IPS DF 6.9 (cell line): Measurements from ENCODE around the gene SMIM5.

Experiments used
- DNase-seq: peaks from one replicate; pipeline ENCODE4 v3.0.0-alpha.2; 2013; ENCODE audit warnings: low read depth, low spot score
- H3K27ac ChIP-seq: one replicate; pipeline ENCODE4 v1.5.1; 2013; ENCODE audit warnings: low read length, control low read depth
- H3K27me3 ChIP-seq: 2 replicates; pipeline ENCODE4 v1.6.1; 2013; ENCODE audit warnings: mild to moderate bottlenecking, low read length; ENCODE audit not compliant: control insufficient read depth, insufficient read depth
- H3K36me3 ChIP-seq: 2 replicates; pipeline ENCODE4 v1.6.1; 2013; ENCODE audit warnings: low read length; ENCODE audit not compliant: control insufficient read depth, insufficient read depth
- H3K4me1 ChIP-seq: 2 replicates; pipeline ENCODE4 v1.6.1; 2013; ENCODE audit warnings: low read length; ENCODE audit not compliant: control insufficient read depth, insufficient read depth
- H3K4me3 ChIP-seq: 2 replicates; pipeline ENCODE4 v1.5.1; 2013; ENCODE audit warnings: mild to moderate bottlenecking, low read length
- H3K9me3 ChIP-seq: 2 replicates; pipeline ENCODE4 v1.6.1; 2013; ENCODE audit warnings: low read length, inconsistent platforms; ENCODE audit not compliant: control insufficient read depth, insufficient read depth
- WGBS: extraction: QIAGEN DNeasy Blood & Tissue Kit; methylation state at CpG from one replicate; pipeline ENCODE4 v1.1.7; 2013; ENCODE audit warnings: mixed read lengths, missing lambda C conversion rate; ENCODE audit not compliant: insufficient read length, insufficient coverage; 5-methylcytosine and 5-hydroxymethylcytosine counted together

The SMIM5 gene

GRCh38 chr17:75683583-75683982, 50.3 kb downstream of the SMIM5 start:
- Histone ChIP-seq H3K4me3 (no peak overlapping the region), H3K27ac (no peak overlapping the region)

GRCh38 chr17:75684249-75684648, 51.0 kb downstream of the SMIM5 start:
- no peaks in the 10 kb centered on the region for H3K36me3 ChIP-seq
- H3K4me3 ChIP-seq = no peak overlapping the region

More at GRCh38 chr17:75683583-75683982, 50.3 kb downstream of the SMIM5 start:
- H3K27me3 ChIP-seq = no peaks in the 10 kb centered on the region
- no peaks in the 10 kb centered on the region for H3K36me3 ChIP-seq
- no CpG with 5 or more reads among the region's 4 CpGs for WGBS
- no peaks in the 10 kb centered on the region for H3K4me1 ChIP-seq
- DNase-seq = no peak
- H3K9me3 ChIP-seq = no peaks in the 10 kb centered on the region

DNA sequence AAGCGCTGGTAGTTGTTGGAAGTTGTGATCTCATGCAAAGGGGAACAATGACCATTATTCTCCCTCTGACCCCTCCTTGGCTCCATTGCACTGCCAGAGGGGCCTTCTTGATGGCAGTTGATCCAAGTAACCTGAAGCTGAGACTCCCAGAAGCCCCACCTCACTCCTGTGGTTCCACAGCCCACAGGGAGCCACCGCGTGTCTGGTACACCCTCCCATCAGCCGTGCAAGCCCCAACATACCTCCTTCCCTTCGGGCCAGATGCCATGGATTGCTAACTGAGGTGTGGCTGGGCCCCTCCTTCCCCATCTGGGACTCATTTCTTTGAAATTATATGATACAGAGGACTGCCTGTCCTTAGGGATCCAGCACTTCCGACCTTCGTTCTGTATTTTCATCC, 51.7 kb downstream of the SMIM5 start:
- no peaks in the 10 kb centered on the region for H3K27me3 ChIP-seq
- no peaks in the 10 kb centered on the region for H3K4me1 ChIP-seq
- no peaks in the 10 kb centered on the region for H3K9me3 ChIP-seq
- DNase-seq = no peak
- no peak overlapping the region for H3K4me3 ChIP-seq
- H3K36me3 ChIP-seq = no peaks in the 10 kb centered on the region
- no CpG with 5 or more reads among the region's 7 CpGs for WGBS
- no peak overlapping the region for H3K27ac ChIP-seq

More at GRCh38 chr17:75684249-75684648, 51.0 kb downstream of the SMIM5 start:
- no peaks in the 10 kb centered on the region for H3K4me1 ChIP-seq
- H3K9me3 ChIP-seq = no peaks in the 10 kb centered on the region
- no peak overlapping the region for H3K27ac ChIP-seq
- WGBS = no CpG with 5 or more reads among the region's 5 CpGs
- DNase-seq = no peak
- no peaks in the 10 kb centered on the region for H3K27me3 ChIP-seq

GRCh38 chr17:75685499-75685898, 52.3 kb downstream of the SMIM5 start:
- H3K27ac ChIP-seq = no peak overlapping the region
- no peak for DNase-seq
- no peak overlapping the region for H3K4me3 ChIP-seq
- no peaks in the 10 kb centered on the region for H3K27me3 ChIP-seq
- no peaks in the 10 kb centered on the region for H3K9me3 ChIP-seq
- H3K36me3 ChIP-seq = no peaks in the 10 kb centered on the region; the same call in 1 of the 2 replicates
- no CpG with 5 or more reads among the region's 3 CpGs for whole genome bisulfite sequencing
- no peaks in the 10 kb centered on the region for H3K4me1 ChIP-seq

- no peaks in the 10 kb centered on the region for H3K27me3 ChIP-seq
- no peak overlapping the region for H3K4me3 ChIP-seq
- H3K36me3 ChIP-seq = no peaks in the 10 kb centered on the region; the same call in none of the 2 replicates
- WGBS = no CpG with 5 or more reads among the region's 11 CpGs
- no peaks in the 10 kb centered on the region for H3K4me1 ChIP-seq
- no peak for DNase-seq
- no peaks in the 10 kb centered on the region for H3K9me3 ChIP-seq
- no peak overlapping the region for H3K27ac ChIP-seq
Observed at GRCh38 chr17:75688209-75688825, 55.1 kb downstream of the SMIM5 start.

GRCh38 chr17:75689441-75689873, 56.2 kb downstream of the SMIM5 start:
- Histone ChIP-seq H3K4me3 (no peak overlapping the region), H3K27me3 (no peaks in the 10 kb centered on the region), H3K4me1 (no peaks in the 10 kb centered on the region), H3K36me3 (no peaks in the 10 kb centered on the region; the same call in none of the 2 replicates), H3K27ac (no peak overlapping the region), H3K9me3 (no peaks in the 10 kb centered on the region)
- no peak for DNase-seq
- WGBS = no CpG with 5 or more reads among the region's 6 CpGs
